IMR-90 (cell line): Measurements from ENCODE around the gene PPFIBP2.

Experiments
- BHLHE40 ChIP-seq: fragments of 150-350 bp; IDR thresholded peaks from 2 replicates; pipeline ENCODE4 v1.6.1; 2016; ENCODE audit warnings: mild to moderate bottlenecking, low read depth, low read length
- CEBPB ChIP-seq: IDR thresholded peaks from 2 replicates; pipeline ENCODE4 v1.6.1; 2012; ENCODE audit warnings: low read depth, low read length, improper control_type of control experiment
- MAZ ChIP-seq: IDR thresholded peaks from 2 replicates; pipeline ENCODE4 v1.6.1; 2012; ENCODE audit warnings: low read depth, mild to moderate bottlenecking, low read length, improper control_type of control experiment, moderate library complexity, borderline replicate concordance
- MXI1 ChIP-seq: IDR thresholded peaks from 2 replicates; pipeline ENCODE4 v1.6.1; 2012; ENCODE audit warnings: low read depth, mild to moderate bottlenecking, low read length, moderate library complexity, borderline replicate concordance
- POLR2A ChIP-seq: IDR thresholded peaks from 2 replicates; pipeline ENCODE4 v1.6.1; 2012; ENCODE audit warnings: mild to moderate bottlenecking, low read depth, low read length
- RAD21 ChIP-seq: IDR thresholded peaks from 2 replicates; pipeline ENCODE4 v1.6.1; 2012; ENCODE audit warnings: low read length, improper control_type of control experiment
- RFX5 ChIP-seq: IDR thresholded peaks from 2 replicates; pipeline ENCODE4 v1.8.0; 2012; ENCODE audit warnings: low read depth, mild to moderate bottlenecking, low read length, moderate library complexity
- SMC3 ChIP-seq: fragments of 150-350 bp; IDR thresholded peaks from 2 replicates; pipeline ENCODE4 v1.6.1; 2016; ENCODE audit warnings: low read depth, mild to moderate bottlenecking, antibody characterized with exemption, low read length, moderate library complexity
- TF ChIP-seq, protein P1 (sequence below): conservative IDR thresholded peaks from 2 replicates; pipeline ENCODE4 v1.5.1; 2012; ENCODE audit warnings: mild to moderate bottlenecking, low read depth, low read length, improper control_type of control experiment
- TF ChIP-seq, protein P2 (sequence below): fragments of 150-350 bp; IDR thresholded peaks from 2 replicates; pipeline ENCODE4 v1.6.1; 2017; ENCODE audit warnings: mild to moderate bottlenecking, antibody characterized with exemption, low read length, low read depth

DNA sequence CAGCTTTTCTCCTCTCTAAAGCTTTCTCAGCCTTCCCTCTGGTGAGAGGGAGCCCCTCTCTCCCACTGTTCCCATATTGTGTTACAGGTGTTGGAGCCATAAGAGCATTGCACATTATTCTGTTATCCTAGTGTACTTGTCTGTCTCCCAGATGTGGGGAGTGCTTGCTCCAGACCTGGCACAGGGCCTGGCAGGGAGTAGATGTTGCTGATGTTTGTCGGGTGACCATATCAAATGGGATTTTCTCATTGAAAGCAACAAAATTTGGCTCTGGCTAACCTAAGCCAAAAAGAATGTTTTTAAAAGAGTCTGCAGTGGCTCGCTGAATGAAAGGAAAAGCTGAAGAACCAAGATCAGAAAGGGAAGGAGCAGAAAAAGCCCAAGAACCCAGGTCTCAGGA lies 118.4 kb downstream of the PPFIBP2 start:
- TF ChIP-seq, protein P1, sequence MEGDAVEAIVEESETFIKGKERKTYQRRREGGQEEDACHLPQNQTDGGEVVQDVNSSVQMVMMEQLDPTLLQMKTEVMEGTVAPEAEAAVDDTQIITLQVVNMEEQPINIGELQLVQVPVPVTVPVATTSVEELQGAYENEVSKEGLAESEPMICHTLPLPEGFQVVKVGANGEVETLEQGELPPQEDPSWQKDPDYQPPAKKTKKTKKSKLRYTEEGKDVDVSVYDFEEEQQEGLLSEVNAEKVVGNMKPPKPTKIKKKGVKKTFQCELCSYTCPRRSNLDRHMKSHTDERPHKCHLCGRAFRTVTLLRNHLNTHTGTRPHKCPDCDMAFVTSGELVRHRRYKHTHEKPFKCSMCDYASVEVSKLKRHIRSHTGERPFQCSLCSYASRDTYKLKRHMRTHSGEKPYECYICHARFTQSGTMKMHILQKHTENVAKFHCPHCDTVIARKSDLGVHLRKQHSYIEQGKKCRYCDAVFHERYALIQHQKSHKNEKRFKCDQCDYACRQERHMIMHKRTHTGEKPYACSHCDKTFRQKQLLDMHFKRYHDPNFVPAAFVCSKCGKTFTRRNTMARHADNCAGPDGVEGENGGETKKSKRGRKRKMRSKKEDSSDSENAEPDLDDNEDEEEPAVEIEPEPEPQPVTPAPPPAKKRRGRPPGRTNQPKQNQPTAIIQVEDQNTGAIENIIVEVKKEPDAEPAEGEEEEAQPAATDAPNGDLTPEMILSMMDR: no peak
- no peak for TF ChIP-seq POLR2A
- TF ChIP-seq RFX5: no peak
- TF ChIP-seq MAZ: no peak
- TF ChIP-seq RAD21: no peak
- no peak for TF ChIP-seq CEBPB
- no peak for TF ChIP-seq SMC3
- TF ChIP-seq MXI1: no peak
- TF ChIP-seq, protein P2, sequence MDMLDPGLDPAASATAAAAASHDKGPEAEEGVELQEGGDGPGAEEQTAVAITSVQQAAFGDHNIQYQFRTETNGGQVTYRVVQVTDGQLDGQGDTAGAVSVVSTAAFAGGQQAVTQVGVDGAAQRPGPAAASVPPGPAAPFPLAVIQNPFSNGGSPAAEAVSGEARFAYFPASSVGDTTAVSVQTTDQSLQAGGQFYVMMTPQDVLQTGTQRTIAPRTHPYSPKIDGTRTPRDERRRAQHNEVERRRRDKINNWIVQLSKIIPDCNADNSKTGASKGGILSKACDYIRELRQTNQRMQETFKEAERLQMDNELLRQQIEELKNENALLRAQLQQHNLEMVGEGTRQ: no peak
- TF ChIP-seq BHLHE40: no peak
